Endothelial cell (in vitro differentiated cells): ENCODE data around the gene PATJ. TPM values are rescaled to one million over a fixed set of nuclear protein-coding genes. Genes with fewer than 3 reads are reported as not detected.

Experiments used
- DNase-seq: peaks from one replicate; pipeline ENCODE4 v3.0.0; 2021; ENCODE audit warnings: low spot score
- H3K27ac Mint-ChIP-seq: one replicate; pipeline ENCODE4 v1.8.0; 2021; ENCODE audit warnings: mixed read lengths, inconsistent platforms; ENCODE audit not compliant: unreplicated experiment
- H3K27me3 Mint-ChIP-seq: one replicate; pipeline ENCODE4 v1.8.0; 2021; ENCODE audit warnings: mild to moderate bottlenecking, moderate library complexity, mixed read lengths, inconsistent platforms; ENCODE audit not compliant: unreplicated experiment
- H3K36me3 Mint-ChIP-seq: one replicate; pipeline ENCODE4 v1.8.0; 2021; ENCODE audit warnings: mild to moderate bottlenecking, low read depth, mixed read lengths, inconsistent platforms; ENCODE audit not compliant: unreplicated experiment
- H3K4me1 Mint-ChIP-seq: one replicate; pipeline ENCODE4 v1.8.0; 2021; ENCODE audit warnings: mild to moderate bottlenecking, mixed read lengths, inconsistent platforms; ENCODE audit not compliant: unreplicated experiment
- H3K4me3 Mint-ChIP-seq: one replicate; pipeline ENCODE4 v1.8.0; 2021; ENCODE audit warnings: mild to moderate bottlenecking, mixed read lengths, inconsistent platforms; ENCODE audit not compliant: unreplicated experiment
- H3K9me3 Mint-ChIP-seq: one replicate; pipeline ENCODE4 v1.8.0; 2021; ENCODE audit warnings: mixed read lengths, inconsistent platforms; ENCODE audit not compliant: unreplicated experiment
- CTCF ChIP-seq: fragments of 200-600 bp; sonication (generic); IDR thresholded peaks from one replicate; pipeline ENCODE4 v1.5.0; 2021; ENCODE audit warnings: antibody characterized with exemption; ENCODE audit not compliant: unreplicated experiment
- total RNA-seq: library from RNA; stranded (reverse); fragmentation: NEBNext Ultra II Directional; extraction: Animal tissue kit (Norgen Biotek cat#: 25700); gene quantifications from one replicate; pipeline ENCODE4 v1.2.1, GENCODE V29; 2021; ENCODE audit not compliant: unreplicated experiment

Gene PATJ
- total RNA-seq, 1 donor from 2014 or later, result 13.9 TPM

GRCh38 chr1:61952675-61953074, 210.4 kb downstream of the PATJ start:
- Mint-ChIP-seq H3K27me3 (peaks cover 2% of the 10 kb centered on the region), H3K4me3 (no peak overlapping the region), H3K27ac (no peak overlapping the region), H3K36me3 (no peaks in the 10 kb centered on the region), H3K9me3 (no peaks in the 10 kb centered on the region), H3K4me1 (peaks cover 8% of the 10 kb centered on the region)
- TF ChIP-seq CTCF, result no peak
- DNase-seq, result no peak

- no peak for TF ChIP-seq CTCF
- Mint-ChIP-seq H3K4me3 (no peak overlapping the region), H3K27me3 (peaks cover 2% of the 10 kb centered on the region), H3K27ac (no peak overlapping the region), H3K9me3 (no peaks in the 10 kb centered on the region), H3K36me3 (no peaks in the 10 kb centered on the region), H3K4me1 (peaks cover 8% of the 10 kb centered on the region)
- no peak for DNase-seq
Measured at GRCh38 chr1:61953076-61953789, 211.0 kb downstream of the PATJ start.

- TF ChIP-seq CTCF, result no peak
- Mint-ChIP-seq H3K27me3 (peaks cover 2% of the 10 kb centered on the region), H3K4me3 (no peak overlapping the region), H3K9me3 (no peaks in the 10 kb centered on the region), H3K4me1 (peaks cover 8% of the 10 kb centered on the region), H3K27ac (no peak overlapping the region), H3K36me3 (no peaks in the 10 kb centered on the region)
- no peak for DNase-seq
Measured at GRCh38 chr1:61953790-61954150, 211.5 kb downstream of the PATJ start.

GRCh38 chr1:61955261-61955660, 213.0 kb downstream of the PATJ start:
- H3K9me3 Mint-ChIP-seq, result no peaks in the 10 kb centered on the region
- H3K36me3 Mint-ChIP-seq, result no peaks in the 10 kb centered on the region
- H3K4me3 Mint-ChIP-seq, result no peak overlapping the region
- no peak for DNase-seq
- peaks cover 8% of the 10 kb centered on the region for H3K4me1 Mint-ChIP-seq
- no peak for TF ChIP-seq CTCF
- peaks cover 2% of the 10 kb centered on the region for H3K27me3 Mint-ChIP-seq
- H3K27ac Mint-ChIP-seq, result no peak overlapping the region

GRCh38 chr1:61956016-61956645, 213.9 kb downstream of the PATJ start:
- Mint-ChIP-seq H3K4me1 (peaks cover 8% of the 10 kb centered on the region), H3K27me3 (peaks cover 2% of the 10 kb centered on the region), H3K36me3 (no peaks in the 10 kb centered on the region), H3K4me3 (no peak overlapping the region), H3K9me3 (no peaks in the 10 kb centered on the region), H3K27ac (no peak overlapping the region)
- no peak for TF ChIP-seq CTCF
- DNase-seq, result no peak
